GM19468 (cell line): ENCODE measurements around the gene CLDN6.
A peak's percentile ranks its signal among the peaks of the same experiment; 100 is the strongest.

Experiments
- ATAC-seq: cut with Tn5 transposase; IDR thresholded peaks from one replicate; pipeline ENCODE4 v1.9.1; 2021; ENCODE audit warnings: mild to moderate bottlenecking, moderate library complexity, moderate number of reproducible peaks; ENCODE audit not compliant: unreplicated experiment; ENCODE audit errors: extremely low read depth

The CLDN6 gene

GRCh38 chr16:2992383-2993081, 25.5 kb downstream of the CLDN6 start:
- ATAC-seq = no peak

GRCh38 chr16:2991566-2992261, 26.3 kb downstream of the CLDN6 start:
- no peak for ATAC-seq

GRCh38 chr16:2990891-2991290, 27.1 kb downstream of the CLDN6 start:
- ATAC-seq = no peak

DNA sequence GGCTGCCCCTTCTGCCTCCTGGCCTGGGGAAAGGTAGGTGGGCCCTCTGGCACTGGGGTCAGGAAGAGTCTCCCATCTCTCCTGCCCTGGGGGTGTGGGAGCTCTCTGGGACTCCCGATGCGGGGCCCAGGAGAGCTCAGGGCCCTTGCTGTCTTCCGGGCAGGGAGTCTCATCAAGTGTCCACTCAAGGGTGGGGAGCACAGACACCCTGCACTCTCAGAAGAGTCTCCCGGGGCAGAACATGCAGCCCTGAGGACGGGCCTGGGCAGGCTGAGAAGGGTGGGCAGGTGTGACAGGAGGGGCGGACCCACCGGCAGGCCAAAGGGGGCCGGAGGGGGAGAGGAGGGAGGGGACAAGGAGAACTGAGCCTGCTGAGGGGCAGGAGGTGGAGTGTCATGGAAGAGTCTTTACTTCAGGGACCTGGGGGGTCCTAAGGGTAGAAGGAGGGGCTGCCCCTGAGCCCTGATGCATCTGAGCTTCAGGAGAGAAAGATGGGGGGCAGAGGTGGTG, 29.3 kb downstream of the CLDN6 start:
- no peak for ATAC-seq

- no peak for ATAC-seq
Measured at GRCh38 chr16:2987833-2988232, 30.1 kb downstream of the CLDN6 start.

DNA sequence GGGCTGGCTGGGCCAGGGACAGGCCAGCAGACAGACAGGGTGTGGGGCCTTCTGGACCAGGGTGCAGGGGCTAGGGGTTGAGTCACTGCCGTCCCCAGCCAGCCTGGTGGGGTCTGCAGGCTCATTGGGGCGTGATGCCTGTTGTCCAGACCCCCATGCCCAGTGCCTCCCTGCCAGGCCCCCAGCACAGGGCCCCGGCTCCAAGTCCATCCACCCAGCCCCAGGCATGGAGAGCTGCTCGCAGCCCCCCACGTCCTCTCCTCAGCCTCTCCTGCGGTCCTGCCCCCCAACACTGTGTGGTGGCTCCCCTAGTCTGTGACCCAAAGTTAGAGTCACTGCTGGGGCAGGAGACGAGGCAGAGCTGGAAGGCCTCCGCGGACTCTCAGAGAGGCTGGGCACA, 30.7 kb downstream of the CLDN6 start:
- ATAC-seq = no peak

GRCh38 chr16:2986623-2987188, 31.3 kb downstream of the CLDN6 start:
- ATAC-seq = no peak

GRCh38 chr16:2985893-2986355, 32.1 kb downstream of the CLDN6 start:
- no peak for ATAC-seq

GRCh38 chr16:2985462-2985861, 32.5 kb downstream of the CLDN6 start:
- ATAC-seq = no peak

GRCh38 chr16:2983706-2984136, 34.3 kb downstream of the CLDN6 start:
- ATAC-seq = no peak

- no peak for ATAC-seq
Measured at GRCh38 chr16:2982402-2982801, 35.6 kb downstream of the CLDN6 start.

GRCh38 chr16:2981899-2982250, 36.1 kb downstream of the CLDN6 start:
- no peak for ATAC-seq

DNA sequence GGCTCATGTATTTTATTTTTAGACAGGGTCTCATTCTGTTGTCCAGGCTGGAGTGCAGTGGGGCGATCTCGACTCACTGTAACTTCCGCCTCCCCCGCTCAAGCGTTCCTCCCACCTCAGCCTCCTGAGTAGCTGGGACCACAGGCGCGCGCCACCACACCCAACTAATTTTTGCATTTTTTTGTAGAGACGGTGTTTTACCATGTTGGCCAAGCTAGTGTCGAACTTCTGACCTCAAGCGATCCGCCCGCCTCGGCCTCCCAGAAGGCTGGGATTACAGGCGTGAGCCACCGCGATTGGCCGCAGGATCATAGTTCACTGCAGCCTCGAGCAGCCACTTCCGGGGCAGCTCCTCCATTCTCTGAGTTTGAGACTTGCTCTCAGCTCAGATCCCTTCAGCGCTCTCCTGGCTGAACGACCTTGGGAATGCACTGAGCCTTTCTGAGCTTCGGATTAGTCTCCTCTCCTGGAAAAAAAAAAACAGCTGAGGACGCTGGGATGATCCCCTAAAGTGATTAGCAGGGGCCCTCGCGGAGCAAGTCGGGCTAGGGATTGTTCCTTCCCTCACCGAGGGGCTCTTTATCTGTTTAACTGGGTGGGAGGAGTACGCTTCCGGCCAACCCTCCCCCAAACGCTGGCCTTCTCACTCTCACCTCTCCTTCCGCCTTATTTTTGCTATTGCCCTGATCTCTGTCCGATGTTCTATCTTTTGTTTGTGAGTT, 36.6 kb downstream of the CLDN6 start:
- no peak for ATAC-seq

- ATAC-seq = peak; percentile 72
Measured at GRCh38 chr16:2980227-2981176, 37.5 kb downstream of the CLDN6 start, which contains the start of gene PKMYT1. Gene PKMYT1 (minus strand): TSS chr16:2980446. CDS start chr16:2979657, 789 bp downstream.

GRCh38 chr16:2979669-2980226, 38.2 kb downstream of the CLDN6 start:
- ATAC-seq = no peak

DNA sequence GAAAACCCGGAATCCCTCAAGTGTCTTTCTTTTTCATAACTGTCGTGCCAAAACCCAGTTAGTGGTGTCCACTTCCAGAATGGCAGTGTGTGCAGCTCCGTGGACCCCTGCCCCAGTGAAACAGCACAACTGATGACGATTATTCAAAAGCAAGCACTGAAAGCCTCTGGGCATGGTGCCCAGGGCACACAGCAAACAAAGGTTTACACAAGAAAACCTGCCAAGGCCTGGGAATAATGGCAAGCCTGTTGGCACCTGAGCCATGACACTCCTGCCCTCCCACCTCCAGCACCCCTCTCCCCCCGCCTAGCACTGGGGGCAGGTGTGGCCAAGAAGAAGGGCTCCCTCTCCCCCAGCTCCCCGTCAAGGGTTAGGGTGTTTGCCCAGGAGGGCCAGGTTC, 40.5 kb downstream of the CLDN6 start:
- no peak for ATAC-seq

DNA sequence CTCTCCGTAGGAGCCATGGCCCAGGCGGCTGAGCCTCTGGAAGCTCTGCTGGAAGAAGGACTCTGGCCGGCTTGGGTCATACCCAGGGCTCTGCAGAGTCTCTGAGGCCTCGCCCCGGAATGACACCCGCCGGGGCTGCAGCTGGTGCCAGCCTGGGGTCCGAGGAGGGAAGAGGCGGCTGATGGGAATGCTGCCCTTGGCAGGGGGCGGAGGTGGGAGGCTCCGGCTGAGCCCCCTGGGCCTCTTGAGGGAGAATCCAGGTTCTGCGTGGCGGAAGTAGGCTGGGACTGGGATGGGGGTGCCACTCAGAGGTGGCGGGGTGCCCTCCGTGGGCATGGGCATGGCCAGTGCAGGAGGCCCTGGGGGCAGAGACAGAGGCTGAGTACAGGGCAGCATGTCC, 41.3 kb downstream of the CLDN6 start:
- no peak for ATAC-seq

- ATAC-seq = no peak
Measured at GRCh38 chr16:2976201-2976600, 41.8 kb downstream of the CLDN6 start.

- ATAC-seq = no peak
Measured at GRCh38 chr16:2975161-2975795, 42.7 kb downstream of the CLDN6 start.
